Measurements from ENCODE around the gene AAK1. TPM values are rescaled to one million over a fixed set of nuclear protein-coding genes. Genes with fewer than 3 reads are reported as not detected.

Gene AAK1
- polyA plus RNA-seq, 1 of the 3 experiments (the other 2 are of a cell fraction), result 13.4 TPM

DNA sequence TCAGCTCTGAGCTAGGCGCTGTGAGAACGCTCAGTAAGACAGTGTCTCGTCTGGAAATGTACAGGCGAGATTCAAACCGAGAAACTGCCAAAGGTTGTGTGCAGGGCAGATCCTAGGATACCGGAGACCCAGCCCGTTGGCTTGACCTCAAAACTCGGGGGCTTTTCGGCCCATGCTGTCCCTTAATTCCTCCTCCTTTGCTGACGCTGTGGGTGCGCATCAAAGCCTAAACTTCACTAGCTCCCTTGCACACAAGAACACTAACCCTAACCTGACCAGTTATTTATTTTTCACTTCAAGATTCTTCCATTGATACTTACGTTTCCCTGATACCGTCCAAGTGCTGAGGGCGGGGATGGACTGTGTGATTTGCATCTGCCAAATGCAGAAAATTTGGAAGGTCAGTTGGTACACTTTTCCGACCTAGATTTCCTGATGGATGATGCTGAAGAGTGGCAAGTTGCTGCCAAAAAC, 1.0 kb upstream of the AAK1 start:
- Histone ChIP-seq H3K36me3 (replicated peaks in 1 of 2; ENCODE audit: control insufficient read depth in 1 of 2, insufficient read depth in 2 of 2, low read length in 1 of 2) (peaks cover 0 to 3% of the 10 kb centered on the region in 2 experiments), H3K27ac (ENCODE audit: low read depth in 2 of 2, low read length in 1 of 2) (peak overlapping the region; percentile 98 to 100), H3K4me1 (ENCODE audit: control insufficient read depth in 1 of 2, insufficient read depth in 2 of 2, low read depth in 1 of 2, low read length in 1 of 2) (peaks cover 1 to 26% of the 10 kb centered on the region in 2 experiments; a peak in 3 of 4 replicates), H3K9me2 (no peaks in the 10 kb centered on the region), H3K4me3 (ENCODE audit: low read depth in 2 of 2, low read length in 1 of 2) (peak overlapping the region; percentile 84 to 93), H2AFZ (ENCODE audit: low read depth) (peak overlapping the region; percentile 94), H3K79me2 (ENCODE audit: insufficient read depth) (peaks cover 47% of the 10 kb centered on the region), H4K20me1 (ENCODE audit: insufficient read depth) (peaks cover 29% of the 10 kb centered on the region), H3K9me3 (no peaks in the 10 kb centered on the region), H3F3A (replicated peaks; ENCODE audit: insufficient read depth) (peaks cover 21% of the 10 kb centered on the region), H3K27me3 (ENCODE audit: insufficient read depth) (no peaks in the 10 kb centered on the region), H3K4me2 (peak overlapping the region; percentile 93), H3K9ac (peak overlapping the region; percentile 96)
- 0 out of 2 replicates have a peak, but pooled peaks have one; percentile 3 for TF ChIP-seq GATA2 (CRISPR knock-in tag; IDR thresholded peaks at IDR 0.05)
- no peak for TF ChIP-seq RCOR1 (IDR thresholded peaks at IDR 0.05; ENCODE audit: low read length)
- no peak for DNase-seq
- 5% methylated on average over 15 of the region's 15 CpGs for WGBS (ENCODE audit: low lambda C conversion rate)
- ChIA-PET CTCF (interaction anchor here (0.8 to 2.1 kb wide), 5 partner anchors 76 to 216 kb away, joined by 3 to 7 read pairs (median 3); no protein-coding TSS in a partner anchor), POLR2A (interaction anchor here (1.2 to 1.8 kb wide), 2 partner anchors 76 to 207 kb away, joined by 3 to 5 read pairs; partner anchors contain the start of gene NFU1)

DNA sequence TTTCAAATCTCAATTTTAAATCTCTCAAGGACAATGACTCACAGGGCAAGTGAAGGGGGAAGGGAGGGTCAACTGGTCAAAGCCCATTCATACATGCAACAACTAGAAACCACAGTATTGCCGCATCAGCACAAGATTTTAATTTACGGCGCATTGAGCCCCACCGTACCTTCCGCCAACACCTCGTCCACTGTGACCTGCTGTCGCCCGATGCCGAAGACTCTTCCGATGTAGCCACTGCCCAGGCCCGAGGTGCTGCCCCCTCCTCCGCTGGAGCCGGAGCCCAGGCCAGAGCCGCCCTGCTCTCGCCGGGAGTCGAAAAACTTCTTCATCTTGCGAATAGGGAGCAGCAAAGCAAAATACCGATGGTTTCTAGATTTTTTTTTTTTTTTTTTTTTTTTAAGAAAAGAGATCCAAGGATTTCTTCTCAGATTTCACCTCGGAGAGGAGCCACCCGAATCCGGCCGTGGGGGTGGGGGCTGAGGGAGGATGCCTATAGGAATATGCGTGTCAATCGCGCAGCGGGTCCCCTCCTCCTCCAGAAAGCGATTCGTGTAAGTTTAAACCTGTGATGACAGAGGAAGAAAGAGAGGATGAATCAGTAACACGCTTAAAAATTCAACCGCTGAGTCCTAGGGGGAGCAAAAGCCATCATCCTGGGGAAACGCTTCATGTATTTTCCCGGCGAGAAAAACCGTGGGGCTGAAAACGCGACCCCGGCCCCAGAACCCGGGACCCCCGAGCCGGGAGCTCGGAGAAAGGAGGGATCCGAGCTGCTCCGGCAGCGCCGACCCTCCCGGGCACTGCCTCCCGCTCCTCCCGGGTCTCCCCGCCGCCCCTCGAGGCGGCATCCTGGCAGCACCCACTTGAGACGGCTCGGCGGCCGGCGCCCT, 584 bp downstream of the AAK1 start:
- Histone ChIP-seq H4K20me1 (ENCODE audit: insufficient read depth) (peaks cover 45% of the 10 kb centered on the region), H3K9me3 (no peaks in the 10 kb centered on the region), H3K27me3 (ENCODE audit: insufficient read depth) (no peaks in the 10 kb centered on the region), H3K4me2 (peak overlapping the region; percentile 93), H3K27ac (ENCODE audit: low read depth in 2 of 2, low read length in 1 of 2) (peak overlapping the region; percentile 98 to 100), H3K4me3 (ENCODE audit: low read depth in 2 of 2, low read length in 1 of 2) (peak overlapping the region; percentile 84 to 93), H2AFZ (ENCODE audit: low read depth) (peak overlapping the region; percentile 69), H3K9ac (peak overlapping the region; percentile 96), H3K9me2 (no peaks in the 10 kb centered on the region), H3K79me2 (ENCODE audit: insufficient read depth) (peaks cover 63% of the 10 kb centered on the region), H3K4me1 (ENCODE audit: control insufficient read depth in 1 of 2, insufficient read depth in 2 of 2, low read depth in 1 of 2, low read length in 1 of 2) (peaks cover 10 to 32% of the 10 kb centered on the region in 2 experiments; a peak in 3 of 4 replicates), H3F3A (replicated peaks; ENCODE audit: insufficient read depth) (peaks cover 21% of the 10 kb centered on the region), H3K36me3 (replicated peaks in 1 of 2; ENCODE audit: control insufficient read depth in 1 of 2, insufficient read depth in 2 of 2, low read length in 1 of 2) (peaks cover 8 to 9% of the 10 kb centered on the region in 2 experiments)
- peak; percentile 55 for DNase-seq
- TF ChIP-seq, protein P1, sequence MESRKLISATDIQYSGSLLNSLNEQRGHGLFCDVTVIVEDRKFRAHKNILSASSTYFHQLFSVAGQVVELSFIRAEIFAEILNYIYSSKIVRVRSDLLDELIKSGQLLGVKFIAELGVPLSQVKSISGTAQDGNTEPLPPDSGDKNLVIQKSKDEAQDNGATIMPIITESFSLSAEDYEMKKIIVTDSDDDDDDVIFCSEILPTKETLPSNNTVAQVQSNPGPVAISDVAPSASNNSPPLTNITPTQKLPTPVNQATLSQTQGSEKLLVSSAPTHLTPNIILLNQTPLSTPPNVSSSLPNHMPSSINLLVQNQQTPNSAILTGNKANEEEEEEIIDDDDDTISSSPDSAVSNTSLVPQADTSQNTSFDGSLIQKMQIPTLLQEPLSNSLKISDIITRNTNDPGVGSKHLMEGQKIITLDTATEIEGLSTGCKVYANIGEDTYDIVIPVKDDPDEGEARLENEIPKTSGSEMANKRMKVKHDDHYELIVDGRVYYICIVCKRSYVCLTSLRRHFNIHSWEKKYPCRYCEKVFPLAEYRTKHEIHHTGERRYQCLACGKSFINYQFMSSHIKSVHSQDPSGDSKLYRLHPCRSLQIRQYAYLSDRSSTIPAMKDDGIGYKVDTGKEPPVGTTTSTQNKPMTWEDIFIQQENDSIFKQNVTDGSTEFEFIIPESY (IDR thresholded peaks at IDR 0.05; ENCODE audit: borderline replicate concordance, low read depth), result no peak
- TF ChIP-seq GATA2 (CRISPR knock-in tag; IDR thresholded peaks at IDR 0.05), result no peak
- TF ChIP-seq RXRA (IDR thresholded peaks at IDR 0.05; ENCODE audit: borderline replicate concordance, low read depth), result peak; percentile 91
- TF ChIP-seq, protein P2, sequence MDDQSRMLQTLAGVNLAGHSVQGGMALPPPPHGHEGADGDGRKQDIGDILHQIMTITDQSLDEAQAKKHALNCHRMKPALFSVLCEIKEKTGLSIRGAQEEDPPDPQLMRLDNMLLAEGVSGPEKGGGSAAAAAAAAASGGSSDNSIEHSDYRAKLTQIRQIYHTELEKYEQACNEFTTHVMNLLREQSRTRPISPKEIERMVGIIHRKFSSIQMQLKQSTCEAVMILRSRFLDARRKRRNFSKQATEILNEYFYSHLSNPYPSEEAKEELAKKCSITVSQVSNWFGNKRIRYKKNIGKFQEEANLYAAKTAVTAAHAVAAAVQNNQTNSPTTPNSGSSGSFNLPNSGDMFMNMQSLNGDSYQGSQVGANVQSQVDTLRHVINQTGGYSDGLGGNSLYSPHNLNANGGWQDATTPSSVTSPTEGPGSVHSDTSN (IDR thresholded peaks at IDR 0.05), result peak; percentile 31; the same call in 1 of the 2 replicates
- no peak for TF ChIP-seq POLR2AphosphoS5 (IDR thresholded peaks at IDR 0.05; ENCODE audit: low read depth, low read length)
- TF ChIP-seq EP300 (IDR thresholded peaks at IDR 0.05; ENCODE audit: borderline replicate concordance in 1 of 2, low read depth in 1 of 2, low read length in 1 of 2), result 0 out of 4 replicates have a peak, but pooled peaks of 1 of the 2 experiments have one; percentile 37
- TF ChIP-seq GABPA (IDR thresholded peaks at IDR 0.05; ENCODE audit: low read depth), result no peak
- no peak for TF ChIP-seq RFX5 (IDR thresholded peaks at IDR 0.05; ENCODE audit: low read length)
- no peak for TF ChIP-seq YY1 (IDR thresholded peaks at IDR 0.05; ENCODE audit: low read depth)
- TF ChIP-seq, protein P3, sequence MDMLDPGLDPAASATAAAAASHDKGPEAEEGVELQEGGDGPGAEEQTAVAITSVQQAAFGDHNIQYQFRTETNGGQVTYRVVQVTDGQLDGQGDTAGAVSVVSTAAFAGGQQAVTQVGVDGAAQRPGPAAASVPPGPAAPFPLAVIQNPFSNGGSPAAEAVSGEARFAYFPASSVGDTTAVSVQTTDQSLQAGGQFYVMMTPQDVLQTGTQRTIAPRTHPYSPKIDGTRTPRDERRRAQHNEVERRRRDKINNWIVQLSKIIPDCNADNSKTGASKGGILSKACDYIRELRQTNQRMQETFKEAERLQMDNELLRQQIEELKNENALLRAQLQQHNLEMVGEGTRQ (IDR thresholded peaks at IDR 0.05; ENCODE audit: borderline replicate concordance, low read depth, low read length), result no peak
- peak; percentile 3; the same call in 1 of the 2 replicates for TF ChIP-seq MXI1 (IDR thresholded peaks at IDR 0.05; ENCODE audit: low read depth, low read length)
- peak; percentile 70; the same call in 1 of the 2 replicates for TF ChIP-seq FOSL2 (IDR thresholded peaks at IDR 0.05; ENCODE audit: borderline replicate concordance, low read depth)
- TF ChIP-seq MEF2A (IDR thresholded peaks at IDR 0.05; ENCODE audit: borderline replicate concordance, low read depth), result no peak
- peak; percentile 42; the same call in 1 of the 2 replicates for TF ChIP-seq TCF12 (IDR thresholded peaks at IDR 0.05)
- no peak for TF ChIP-seq ELF1 (IDR thresholded peaks at IDR 0.05)
- peak; percentile 72 for TF ChIP-seq JUND (IDR thresholded peaks at IDR 0.05)
- TF ChIP-seq RCOR1 (IDR thresholded peaks at IDR 0.05; ENCODE audit: low read length), result no peak
- TF ChIP-seq, protein P4, sequence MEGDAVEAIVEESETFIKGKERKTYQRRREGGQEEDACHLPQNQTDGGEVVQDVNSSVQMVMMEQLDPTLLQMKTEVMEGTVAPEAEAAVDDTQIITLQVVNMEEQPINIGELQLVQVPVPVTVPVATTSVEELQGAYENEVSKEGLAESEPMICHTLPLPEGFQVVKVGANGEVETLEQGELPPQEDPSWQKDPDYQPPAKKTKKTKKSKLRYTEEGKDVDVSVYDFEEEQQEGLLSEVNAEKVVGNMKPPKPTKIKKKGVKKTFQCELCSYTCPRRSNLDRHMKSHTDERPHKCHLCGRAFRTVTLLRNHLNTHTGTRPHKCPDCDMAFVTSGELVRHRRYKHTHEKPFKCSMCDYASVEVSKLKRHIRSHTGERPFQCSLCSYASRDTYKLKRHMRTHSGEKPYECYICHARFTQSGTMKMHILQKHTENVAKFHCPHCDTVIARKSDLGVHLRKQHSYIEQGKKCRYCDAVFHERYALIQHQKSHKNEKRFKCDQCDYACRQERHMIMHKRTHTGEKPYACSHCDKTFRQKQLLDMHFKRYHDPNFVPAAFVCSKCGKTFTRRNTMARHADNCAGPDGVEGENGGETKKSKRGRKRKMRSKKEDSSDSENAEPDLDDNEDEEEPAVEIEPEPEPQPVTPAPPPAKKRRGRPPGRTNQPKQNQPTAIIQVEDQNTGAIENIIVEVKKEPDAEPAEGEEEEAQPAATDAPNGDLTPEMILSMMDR (IDR thresholded peaks at IDR 0.05), result no peak; the same call in 1 of the 2 replicates
- no peak for TF ChIP-seq TAF1 (IDR thresholded peaks at IDR 0.05; ENCODE audit: borderline replicate concordance, low read depth, low read length)
- no peak for TF ChIP-seq FOXM1 (IDR thresholded peaks at IDR 0.05; ENCODE audit: low read depth)
- POLR2A ChIA-PET, result interaction anchor here (1.0 to 1.8 kb wide), 3 partner anchors 40 to 82 kb away, joined by 3 to 5 read pairs (median 4); no protein-coding TSS in a partner anchor
- CTCF ChIA-PET, result interaction anchor here (0.7 to 2.1 kb wide), 7 partner anchors 25 to 174 kb away, joined by 3 to 7 read pairs (median 3); no protein-coding TSS in a partner anchor
- under 1% methylated on average over 52 of the region's 58 CpGs for WGBS (ENCODE audit: low lambda C conversion rate)
